Glomerular endothelial cell (primary cell): Measurements from ENCODE around the gene NRG3. TPM values are rescaled to one million over a fixed set of nuclear protein-coding genes. Genes with fewer than 3 reads are reported as not detected.
"Not testable (repeated sequence)": the region's sequence is repeated elsewhere in the genome, so short reads cannot be mapped to it uniquely, and the experiment has no call there.

Experiments
- DNase-seq: peaks from one replicate; pipeline ENCODE4 v3.0.0-alpha.2; 2011; ENCODE audit warnings: low read depth, low spot score; ENCODE audit errors: extremely low read depth
- total RNA-seq: library from RNA; depleted of rRNA; stranded (reverse); fragments of >200 nt; gene quantifications from 2 replicates; pipeline ENCODE4 v1.2.3, GENCODE V29; 2015

The NRG3 gene
- total RNA-seq, 1 donor from 2014 or later, result 8.9 TPM

- DNase-seq, result no peak
These were observed 392.5 kb downstream of the NRG3 start for GRCh38 chr10:82267465-82267864.

- no peak for DNase-seq
These were observed 393.0 kb downstream of the NRG3 start for GRCh38 chr10:82267960-82268359.

GRCh38 chr10:82277591-82277990 is 402.6 kb downstream of the NRG3 start:
- no peak for DNase-seq

- DNase-seq, result no peak
These were observed 403.6 kb downstream of the NRG3 start for GRCh38 chr10:82278401-82279182.

GRCh38 chr10:82282782-82283456 is 407.9 kb downstream of the NRG3 start:
- no peak for DNase-seq

- no peak for DNase-seq
These were observed 409.2 kb downstream of the NRG3 start for GRCh38 chr10:82284180-82284579.

GRCh38 chr10:82288461-82288881 is 413.5 kb downstream of the NRG3 start:
- DNase-seq, result no peak

- no peak for DNase-seq
These were observed 415.0 kb downstream of the NRG3 start for GRCh38 chr10:82289945-82290344.

- DNase-seq, result no peak
These were observed 419.9 kb downstream of the NRG3 start for GRCh38 chr10:82294874-82295378.

- no peak for DNase-seq
These were observed 433.6 kb downstream of the NRG3 start for GRCh38 chr10:82308641-82309040.

GRCh38 chr10:82310839-82311238 is 435.8 kb downstream of the NRG3 start:
- DNase-seq, result no peak

GRCh38 chr10:82313401-82313800 is 438.4 kb downstream of the NRG3 start:
- DNase-seq, result no peak

GRCh38 chr10:82318534-82318933 is 443.5 kb downstream of the NRG3 start:
- DNase-seq, result no peak

GRCh38 chr10:82319074-82319473 is 444.1 kb downstream of the NRG3 start:
- no peak for DNase-seq

- DNase-seq, result no peak
These were observed 444.6 kb downstream of the NRG3 start for GRCh38 chr10:82319562-82319961.

- no peak for DNase-seq
These were observed 446.7 kb downstream of the NRG3 start for GRCh38 chr10:82321724-82322123.

GRCh38 chr10:82331716-82332115 is 456.7 kb downstream of the NRG3 start:
- DNase-seq, result no peak

GRCh38 chr10:82335831-82336230 is 460.8 kb downstream of the NRG3 start:
- no peak for DNase-seq

- DNase-seq, result no peak
These were observed 465.2 kb downstream of the NRG3 start for GRCh38 chr10:82340166-82340565.

GRCh38 chr10:82349590-82349989 is 474.6 kb downstream of the NRG3 start:
- DNase-seq, result not testable (repeated sequence)

- no peak for DNase-seq
These were observed 478.4 kb downstream of the NRG3 start for GRCh38 chr10:82353381-82353780.

GRCh38 chr10:82358486-82359099 is 483.6 kb downstream of the NRG3 start:
- DNase-seq, result no peak
